K562 (cell line): ENCODE measurements around the gene BHLHE40. TPM values are rescaled to one million over a fixed set of nuclear protein-coding genes. Genes with fewer than 3 reads are reported as not detected.

ENCODE experiments used
- BHLHE40 ChIP-seq: IDR thresholded peaks from 2 replicates; pipeline ENCODE4 v1.6.1; 2011; ENCODE audit warnings: low read length, improper control_type of control experiment
- BRD4 ChIP-seq: fragments of 200-600 bp; sonication (generic); IDR thresholded peaks from 2 replicates; pipeline ENCODE4 v1.6.1; 2017; ENCODE audit warnings: inconsistent platforms
- BRD9 ChIP-seq: fragments of 450-650 bp; IDR thresholded peaks from 2 replicates; pipeline ENCODE4 v1.6.1; 2018; ENCODE audit warnings: low read depth; ENCODE audit not compliant: partially characterized antibody
- CAMTA2 ChIP-seq: fragments of 250-450 bp; sonication (Bioruptor Pico); conservative IDR thresholded peaks from 2 replicates; pipeline ENCODE4 v1.5.1; 2022
- CBFA2T3 ChIP-seq: fragments of 450-650 bp; IDR thresholded peaks from 2 replicates; pipeline ENCODE4 v1.6.1; 2017
- CBFB ChIP-seq: sonication (generic); formaldehyde crosslinking; IDR thresholded peaks from 2 replicates; pipeline ENCODE4 v1.4.0; 2020; ENCODE audit warnings: mild to moderate bottlenecking, missing genetic modification reagents
- ELK3 ChIP-seq: fragments of 450-650 bp; formaldehyde crosslinking; IDR thresholded peaks from 2 replicates; pipeline ENCODE4 v1.4.0; 2020; ENCODE audit warnings: mild to moderate bottlenecking
- ETV1 ChIP-seq: fragments of 450-650 bp; conservative IDR thresholded peaks from 2 replicates; pipeline ENCODE4 v1.6.1; 2016; ENCODE audit warnings: missing genetic modification characterization, control low read depth, low read depth, missing compliant biosample characterization
- EWSR1 ChIP-seq: fragments of 450-650 bp; IDR thresholded peaks from 2 replicates; pipeline ENCODE4 v1.6.1; 2018; ENCODE audit warnings: borderline replicate concordance, mild to moderate bottlenecking, low read depth, moderate library complexity; ENCODE audit not compliant: partially characterized antibody
- HDGF ChIP-seq: fragments of 450-650 bp; IDR thresholded peaks from 2 replicates; pipeline ENCODE4 v1.6.1; 2016
- MAZ ChIP-seq, 2 experiments: fragments of 450-650 bp in 1 of 2; sonication (generic) in 1 of 2; formaldehyde crosslinking; IDR thresholded peaks in 1 of 2; conservative IDR thresholded peaks in 1 of 2; 2 replicates each; pipeline versions ENCODE4 v1.4.0 to v1.5.0; 2020; ENCODE audit warnings: mild to moderate bottlenecking in 1 of 2, missing genetic modification reagents in 1 of 2
- MCM2 ChIP-seq: fragments of 450-650 bp; IDR thresholded peaks from 2 replicates; pipeline ENCODE4 v1.6.1; 2017; ENCODE audit warnings: low read depth, mild to moderate bottlenecking
- NCOA6 ChIP-seq: fragments of 450-650 bp; IDR thresholded peaks from 2 replicates; pipeline ENCODE4 v1.6.1; 2017; ENCODE audit warnings: mild to moderate bottlenecking
- NFIX ChIP-seq: fragments of 250-450 bp; sonication (Bioruptor Pico); IDR thresholded peaks from 2 replicates; pipeline ENCODE4 v1.4.0; 2020; ENCODE audit warnings: low read depth, mild to moderate bottlenecking, moderate library complexity
- NR2C2 ChIP-seq, 2 experiments: fragments of 200-800 bp in 1 of 2; sonication (Bioruptor generic) in 1 of 2; sonication (generic) in 1 of 2; formaldehyde crosslinking in 1 of 2; IDR thresholded peaks; 2 replicates each; pipeline versions ENCODE4 v1.6.1 to v1.8.0; 2016 to 2022; ENCODE audit warnings: mild to moderate bottlenecking in 1 of 2, missing compliant biosample characterization in 1 of 2, missing genetic modification characterization in 1 of 2, missing genetic modification reagents in 1 of 2
- POLR2H ChIP-seq: IDR thresholded peaks from 2 replicates; pipeline ENCODE4 v1.6.1; 2016; ENCODE audit warnings: missing genetic modification characterization, low read depth, mild to moderate bottlenecking, control low read depth, missing compliant biosample characterization, moderate library complexity
- RAD21 ChIP-seq, 2 experiments: fragments of 250-450 bp in 1 of 2; fragments of 450-650 bp in 1 of 2; sonication (Bioruptor Pico) in 1 of 2; formaldehyde crosslinking in 1 of 2; IDR thresholded peaks in 1 of 2; conservative IDR thresholded peaks in 1 of 2; 2 replicates each; pipeline versions ENCODE4 v1.4.0 to v1.8.0; 2020 to 2022; ENCODE audit warnings: mild to moderate bottlenecking in 2 of 2, moderate library complexity in 1 of 2
- SMARCB1 ChIP-seq: IDR thresholded peaks from 2 replicates; pipeline ENCODE4 v1.6.1; 2011; ENCODE audit warnings: improper control_type of control experiment, low read depth; ENCODE audit not compliant: insufficient read length
- SP1 ChIP-seq: sonication (generic); formaldehyde crosslinking; IDR thresholded peaks from 2 replicates; pipeline ENCODE4 v1.8.1; 2022; ENCODE audit warnings: mild to moderate bottlenecking, missing genetic modification reagents
- WHSC1 ChIP-seq: IDR thresholded peaks from one replicate; pipeline ENCODE4 v1.6.1; 2012; ENCODE audit warnings: low read length, control low read depth, inconsistent platforms
- XRCC3 ChIP-seq: fragments of 450-650 bp; IDR thresholded peaks from 2 replicates; pipeline ENCODE4 v1.6.1; 2017; ENCODE audit warnings: mild to moderate bottlenecking, moderate library complexity
- ZFP1 ChIP-seq: fragments of 450-650 bp; formaldehyde crosslinking; IDR thresholded peaks from 2 replicates; pipeline ENCODE4 v1.4.0; 2020; ENCODE audit warnings: mild to moderate bottlenecking, mixed read lengths
- ZNF263 ChIP-seq: sonication (generic); formaldehyde crosslinking; IDR thresholded peaks from 2 replicates; pipeline ENCODE4 v1.8.0; 2022; ENCODE audit warnings: mild to moderate bottlenecking, missing genetic modification reagents, borderline replicate concordance
- ZNF3 ChIP-seq: fragments of 250-450 bp; sonication (Bioruptor Pico); IDR thresholded peaks from 2 replicates; pipeline ENCODE4 v1.5.0; 2021; ENCODE audit warnings: mild to moderate bottlenecking, moderate library complexity
- ZNF512 ChIP-seq: IDR thresholded peaks from 2 replicates; pipeline ENCODE4 v1.6.1; 2016; ENCODE audit warnings: missing genetic modification characterization, missing compliant biosample characterization
- polyA plus RNA-seq, 8 experiments: library from polyadenylated mRNA; depleted of rRNA in 4 of 8; stranded (reverse) in 5 of 8; unstranded in 3 of 8; fragments of >200 nt; fragmentation: Nextera tagmentation in 2 of 8; fragmentation: Illumina TruSeq in 1 of 8; extraction: Ambion mirVana in 2 of 8; extraction: Trizol in 1 of 8; gene quantifications; 2 replicates each; pipeline versions ENCODE4 v1.2.1 to v1.2.3, GENCODE V29; 2011 to 2014; ENCODE audit warnings: inconsistent platforms in 1 of 8, missing spikeins in 1 of 8
- total RNA-seq, 7 experiments: library from RNA; depleted of rRNA in 6 of 7; stranded (reverse); fragments of >200 nt in 6 of 7; fragmentation: Illumina TruSeq in 2 of 7; extraction: Trizol in 2 of 7; gene quantifications; 2 replicates each; pipeline versions ENCODE4 v1.2.1 to v1.2.3, GENCODE V29; 2011 to 2021; ENCODE audit warnings: low replicate concordance in 1 of 7

BHLHE40 gene
- total and polyA plus RNA-seq, 9 of the 15 experiments (the other 6 are each of a cell fraction or from before 2014, with no cell fraction given), result 12.0 to 83.9 (median 31.4) TPM

GRCh38 chr3:4986782-4987537 lies 7.7 kb downstream of the BHLHE40 start (continued):
- TF ChIP-seq EWSR1, result no peak
- peak; percentile 90 to 97 for TF ChIP-seq MAZ (CRISPR knock-in tag; conservative IDR thresholded peaks at IDR 0.05 in 1 of 2, IDR thresholded peaks at IDR 0.05 in 1 of 2)
- TF ChIP-seq ZNF512 (tag), result no peak
- TF ChIP-seq ETV1, result peak; percentile 54; the same call in 1 of the 2 replicates
- peak; percentile 100 for TF ChIP-seq BHLHE40
- TF ChIP-seq ELK3, result no peak
- TF ChIP-seq BRD4, result no peak
- TF ChIP-seq WHSC1, result no peak
- TF ChIP-seq XRCC3, result no peak
- peak; percentile 83 for TF ChIP-seq SP1 (CRISPR knock-in tag)
- TF ChIP-seq CAMTA2, result 0 out of 2 replicates have a peak, but pooled peaks have one; percentile 57
- TF ChIP-seq POLR2H, result no peak
- peak; percentile 69 for TF ChIP-seq CBFA2T3
- peak in 1 of 2 experiments; percentile 26; a peak in 1 of 4 replicates for TF ChIP-seq RAD21 (CRISPR knock-in tag; conservative IDR thresholded peaks at IDR 0.05 in 1 of 2, IDR thresholded peaks at IDR 0.05 in 1 of 2)
- no peak for TF ChIP-seq BRD9
- TF ChIP-seq CBFB (CRISPR knock-in tag), result no peak; the same call in 1 of the 2 replicates
- TF ChIP-seq NR2C2 (CRISPR knock-in tag; IDR thresholded peaks at IDR 0.05), result peak; percentile 71; the same call in 1 of the 2 replicates
- no peak for TF ChIP-seq NR2C2 (tag; IDR thresholded peaks at IDR 0.05)
- no peak for TF ChIP-seq NCOA6
- TF ChIP-seq ZFP1 (CRISPR knock-in tag), result 0 out of 2 replicates have a peak, but pooled peaks have one; percentile 6
- no peak for TF ChIP-seq NFIX (CRISPR knock-in tag)
- TF ChIP-seq SMARCB1, result peak; percentile 19
- TF ChIP-seq MCM2, result no peak
- no peak for TF ChIP-seq ZNF3 (CRISPR knock-in tag)
- TF ChIP-seq HDGF, result 0 out of 2 replicates have a peak, but pooled peaks have one; percentile 81
- TF ChIP-seq ZNF263 (CRISPR knock-in tag), result peak; percentile 94
